HG02973 (cell line): ENCODE data around the gene RNF13.
"Not testable (repeated sequence)": the region's sequence is repeated elsewhere in the genome, so short reads cannot be mapped to it uniquely, and the experiment has no call there.

Experiments used
- ATAC-seq: cut with Tn5 transposase; IDR thresholded peaks from one replicate; pipeline ENCODE4 v1.9.1; 2021; ENCODE audit warnings: moderate library complexity; ENCODE audit not compliant: unreplicated experiment

The RNF13 gene

DNA sequence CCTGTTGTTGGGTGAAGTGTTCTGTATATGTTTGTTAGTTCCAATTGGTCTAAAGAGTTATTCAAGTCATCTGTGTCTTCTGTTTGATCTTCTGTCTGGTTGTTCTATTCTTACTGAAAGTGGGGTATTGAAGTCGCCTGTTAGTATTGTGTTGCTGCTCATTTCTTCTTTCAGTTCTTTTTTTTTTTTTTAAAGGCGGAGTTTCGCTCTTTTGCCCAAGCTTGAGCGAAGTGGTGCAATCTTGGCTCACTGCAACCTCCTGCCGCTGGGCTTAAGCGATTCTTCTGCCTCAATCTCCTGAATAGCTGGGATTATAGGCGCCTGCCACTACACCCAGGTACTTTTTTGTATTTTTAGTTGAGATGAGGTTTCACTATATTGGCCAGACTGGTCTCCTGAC is 134.2 kb downstream of the RNF13 start:
- ATAC-seq: no peak

DNA sequence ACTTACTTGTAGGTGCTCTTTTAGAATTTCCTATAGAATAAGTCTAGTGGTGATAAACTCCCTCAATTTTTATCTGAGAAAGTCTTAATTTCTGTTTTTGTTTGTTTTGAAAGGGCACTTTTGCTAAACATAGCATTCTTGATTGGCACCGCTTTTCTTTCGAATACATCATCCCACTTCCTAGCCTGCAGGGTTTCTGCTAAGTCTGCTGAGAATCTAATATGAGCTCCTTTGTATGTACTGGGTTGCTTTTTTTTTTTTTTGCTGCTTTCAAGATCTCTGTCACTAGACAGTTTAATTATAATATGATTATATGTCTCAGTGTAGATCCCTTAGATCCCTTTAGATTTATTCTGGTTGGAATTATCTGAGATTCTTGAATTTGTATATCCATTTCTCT is 136.2 kb downstream of the RNF13 start:
- no peak for ATAC-seq

DNA sequence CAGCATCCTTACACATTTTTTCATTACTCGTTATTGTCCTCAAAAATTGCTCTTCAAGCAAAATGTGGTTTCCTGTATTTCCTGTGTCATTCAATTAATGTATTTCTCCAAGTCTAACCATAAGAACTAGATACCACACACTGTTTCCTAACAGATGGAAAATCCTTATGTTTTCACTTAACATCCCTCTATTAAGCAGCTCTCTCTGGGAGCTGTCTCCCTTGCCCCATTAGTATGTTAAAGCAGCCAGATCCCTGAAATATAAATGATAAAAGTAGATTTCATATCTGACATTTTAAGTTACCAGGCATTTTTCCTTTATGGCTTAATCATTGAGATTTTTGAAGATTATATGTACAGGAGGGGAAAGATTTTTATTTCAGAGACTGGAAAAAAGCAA is 141.8 kb downstream of the RNF13 start:
- no peak for ATAC-seq

DNA sequence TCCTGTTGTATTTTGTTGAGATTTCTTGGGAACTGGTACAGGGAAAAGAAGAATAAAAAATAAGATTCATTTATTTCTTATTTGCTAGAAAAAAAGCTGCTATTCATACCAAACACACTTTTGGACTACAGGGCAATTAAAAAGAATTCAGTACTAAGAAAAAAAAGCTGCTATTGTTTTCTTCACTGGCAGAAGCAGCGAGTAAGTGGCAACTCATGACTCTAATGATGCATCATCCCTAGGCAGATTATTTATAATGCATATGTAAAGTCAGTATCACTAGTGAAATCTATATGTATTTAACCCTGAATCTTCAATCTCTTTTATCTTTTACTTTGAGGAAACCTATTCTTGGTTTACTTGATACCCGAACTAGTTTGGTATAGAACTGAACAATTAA is 142.4 kb downstream of the RNF13 start:
- ATAC-seq: no peak

DNA sequence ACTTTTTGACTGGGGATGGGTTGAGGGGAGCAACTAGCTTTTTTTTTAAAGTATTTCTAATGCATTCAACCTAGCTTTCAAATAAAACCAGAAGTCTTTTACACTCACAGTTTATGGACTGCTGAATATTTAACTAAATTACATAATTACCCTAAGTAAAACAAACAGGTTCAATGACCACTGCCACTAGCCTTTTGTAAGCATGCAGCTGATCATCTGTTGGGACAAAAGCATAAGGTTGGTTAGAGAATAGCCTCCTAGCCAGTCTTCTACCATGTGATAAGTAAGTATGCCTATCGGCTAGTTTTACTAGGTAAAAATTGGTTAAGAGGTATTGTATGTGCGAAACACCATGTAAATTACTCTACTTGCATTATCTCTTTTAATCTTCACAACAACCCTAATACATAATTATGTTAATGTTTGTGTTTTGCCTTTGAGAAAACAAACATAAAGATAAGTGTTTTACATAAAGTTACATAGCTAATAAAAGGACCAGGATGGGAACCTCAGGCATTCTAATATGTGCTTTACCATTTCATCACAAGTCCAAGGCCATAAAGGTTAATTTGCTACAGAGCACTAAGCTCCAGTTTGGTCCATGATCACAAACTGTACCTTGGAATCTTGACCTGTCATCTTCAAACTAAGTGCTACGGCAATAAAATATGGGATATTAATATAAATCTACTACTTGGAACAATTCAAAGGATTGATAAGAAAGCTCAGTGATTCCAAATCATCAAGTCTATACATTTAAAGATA is 144.5 kb downstream of the RNF13 start:
- no peak for ATAC-seq

DNA sequence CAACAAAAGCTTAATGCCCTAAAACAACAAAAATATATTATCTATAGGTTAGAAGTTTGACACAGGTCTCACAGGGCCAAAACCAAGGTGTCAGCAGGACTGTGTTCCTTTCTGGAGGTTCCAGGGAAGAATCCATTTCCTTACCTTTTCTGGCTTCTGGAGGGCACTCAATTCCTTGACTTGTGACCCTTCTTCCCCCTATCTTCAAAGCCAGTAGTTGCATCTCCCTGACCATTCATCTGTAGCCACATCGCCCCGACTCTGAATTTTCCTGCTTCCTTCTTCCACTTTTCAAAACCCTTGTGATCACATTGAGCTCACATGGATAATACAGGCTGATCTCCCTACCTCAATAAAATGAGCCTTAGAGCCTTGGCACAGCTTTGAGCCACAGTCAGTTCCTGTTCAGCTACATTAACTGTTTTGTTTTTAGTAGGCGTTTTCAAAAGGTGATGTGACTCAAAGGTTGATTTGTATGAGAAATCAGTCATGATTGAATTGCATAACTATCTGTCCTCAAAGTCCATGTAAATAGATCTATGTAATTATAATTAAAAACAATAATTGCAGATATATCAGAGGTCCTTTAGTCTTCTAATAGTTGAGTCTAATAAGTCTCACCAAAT is 145.3 kb downstream of the RNF13 start:
- no peak for ATAC-seq

DNA sequence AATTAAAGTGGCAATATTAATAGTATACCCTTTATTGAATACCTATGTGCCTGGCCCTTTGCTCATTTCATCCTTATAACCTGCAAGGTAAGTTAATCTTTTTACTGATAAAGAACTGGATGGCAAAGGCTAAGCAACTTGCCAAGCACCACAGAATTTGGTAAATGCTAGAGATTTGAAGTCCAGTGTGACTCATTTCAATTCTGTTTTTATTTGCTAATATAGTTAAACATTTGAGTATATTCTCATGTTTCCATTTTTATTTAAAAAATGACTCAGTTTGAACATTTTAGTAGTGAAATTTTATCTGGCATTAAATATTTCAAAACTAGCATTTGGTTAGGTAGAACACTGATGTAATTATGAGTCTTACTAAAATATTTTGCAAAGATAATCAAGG is 146.4 kb downstream of the RNF13 start:
- no peak for ATAC-seq

DNA sequence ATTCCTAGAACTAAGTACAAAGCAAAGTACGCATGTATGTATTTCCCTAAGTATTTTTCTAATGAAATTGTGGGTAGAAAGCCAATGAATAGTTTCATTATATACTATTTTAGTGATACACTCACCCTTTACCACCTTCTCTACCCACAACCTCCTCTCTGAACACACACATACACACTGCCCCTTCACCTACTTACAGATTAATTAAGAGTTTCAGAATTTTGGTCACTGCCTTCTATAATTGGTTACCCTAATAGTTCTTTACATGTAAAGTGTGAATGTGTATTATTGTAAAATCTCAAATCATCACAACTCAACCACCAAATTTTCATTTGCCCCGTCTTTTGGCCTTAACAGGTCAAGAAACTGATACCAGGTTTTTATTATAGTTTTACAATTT is 150.5 kb downstream of the RNF13 start:
- ATAC-seq: no peak

DNA sequence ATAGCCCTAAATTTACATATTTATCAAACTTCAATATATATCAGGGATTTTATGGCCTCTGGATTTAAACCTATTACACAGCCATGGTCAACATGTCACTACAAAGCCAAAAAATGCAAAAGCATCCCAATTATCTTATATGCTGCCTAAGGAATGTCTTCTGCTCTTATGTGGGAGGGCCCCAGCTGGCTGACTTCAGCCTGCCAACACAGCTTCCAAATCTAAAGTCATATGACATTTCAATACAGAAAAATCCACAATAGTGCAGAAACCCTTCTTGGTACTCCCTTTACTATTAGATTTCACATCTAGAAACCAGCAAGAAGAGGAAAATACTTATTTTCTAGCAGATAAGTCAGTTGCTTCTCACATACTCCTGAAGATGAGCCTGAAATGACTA is 151.3 kb downstream of the RNF13 start:
- no peak for ATAC-seq

DNA sequence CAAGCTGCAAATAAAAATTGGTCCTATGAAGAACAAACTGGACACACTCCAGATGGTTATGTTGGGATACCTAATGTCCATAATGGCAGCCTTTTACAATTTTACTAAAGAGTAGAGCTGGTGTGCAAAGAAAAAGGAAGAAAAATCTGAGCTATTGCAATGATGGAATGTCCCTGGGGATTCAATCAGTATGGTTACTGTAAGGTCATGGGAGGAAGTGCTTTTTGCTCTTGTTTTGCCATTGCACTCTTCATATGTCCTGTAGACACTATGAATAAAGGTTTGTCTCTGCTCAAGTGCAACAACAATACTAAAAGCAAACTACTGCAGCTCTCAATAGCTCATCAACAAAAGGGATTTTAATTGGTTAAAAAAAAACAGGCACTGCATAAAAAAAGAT is 152.3 kb downstream of the RNF13 start:
- no peak for ATAC-seq

DNA sequence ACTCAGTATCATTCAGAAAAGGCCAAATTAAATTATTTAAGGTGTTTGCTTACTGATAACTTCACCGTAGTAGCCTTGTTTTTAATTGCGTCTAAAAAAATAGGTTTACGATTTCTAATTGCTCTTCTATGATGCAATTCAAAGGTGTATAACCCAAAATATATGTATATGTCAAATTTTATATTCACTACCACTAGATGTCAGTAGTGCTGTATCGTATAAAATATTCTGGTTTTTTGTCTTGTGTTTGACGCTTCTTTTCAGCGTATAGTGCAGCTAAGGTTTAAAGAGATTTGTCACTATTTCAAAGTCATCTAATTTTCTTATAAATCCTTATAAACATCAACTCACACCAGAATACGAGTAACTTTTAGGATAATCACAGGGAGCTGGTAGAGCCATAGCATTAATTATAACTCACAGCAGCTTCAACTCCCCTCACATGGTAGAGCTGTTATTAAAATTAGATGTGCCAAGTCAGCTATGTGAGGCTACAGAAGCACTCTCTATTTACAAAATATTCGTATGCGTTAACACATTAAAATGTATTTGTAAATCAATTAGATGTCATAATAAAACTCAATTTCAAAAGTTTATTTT is 154.2 kb downstream of the RNF13 start:
- no peak for ATAC-seq

DNA sequence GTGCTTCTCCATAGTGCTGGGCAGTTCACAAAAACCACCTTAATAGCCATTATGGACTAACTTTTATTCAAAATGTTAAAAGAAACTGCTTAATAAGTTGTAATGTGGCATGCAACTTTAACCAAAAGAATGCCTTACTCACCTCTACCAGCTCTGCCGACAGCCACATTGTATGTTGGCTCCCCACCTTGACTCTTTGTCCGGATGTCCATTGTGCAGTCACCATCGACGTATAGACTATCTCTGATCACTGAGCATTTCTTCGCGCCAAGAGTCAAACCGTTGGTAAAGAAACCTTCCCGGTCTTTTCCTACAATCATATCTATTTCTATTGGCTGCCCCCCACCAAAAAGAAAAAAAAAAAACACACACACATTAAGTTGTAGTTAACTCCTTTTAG is 155.2 kb downstream of the RNF13 start:
- ATAC-seq: no peak

DNA sequence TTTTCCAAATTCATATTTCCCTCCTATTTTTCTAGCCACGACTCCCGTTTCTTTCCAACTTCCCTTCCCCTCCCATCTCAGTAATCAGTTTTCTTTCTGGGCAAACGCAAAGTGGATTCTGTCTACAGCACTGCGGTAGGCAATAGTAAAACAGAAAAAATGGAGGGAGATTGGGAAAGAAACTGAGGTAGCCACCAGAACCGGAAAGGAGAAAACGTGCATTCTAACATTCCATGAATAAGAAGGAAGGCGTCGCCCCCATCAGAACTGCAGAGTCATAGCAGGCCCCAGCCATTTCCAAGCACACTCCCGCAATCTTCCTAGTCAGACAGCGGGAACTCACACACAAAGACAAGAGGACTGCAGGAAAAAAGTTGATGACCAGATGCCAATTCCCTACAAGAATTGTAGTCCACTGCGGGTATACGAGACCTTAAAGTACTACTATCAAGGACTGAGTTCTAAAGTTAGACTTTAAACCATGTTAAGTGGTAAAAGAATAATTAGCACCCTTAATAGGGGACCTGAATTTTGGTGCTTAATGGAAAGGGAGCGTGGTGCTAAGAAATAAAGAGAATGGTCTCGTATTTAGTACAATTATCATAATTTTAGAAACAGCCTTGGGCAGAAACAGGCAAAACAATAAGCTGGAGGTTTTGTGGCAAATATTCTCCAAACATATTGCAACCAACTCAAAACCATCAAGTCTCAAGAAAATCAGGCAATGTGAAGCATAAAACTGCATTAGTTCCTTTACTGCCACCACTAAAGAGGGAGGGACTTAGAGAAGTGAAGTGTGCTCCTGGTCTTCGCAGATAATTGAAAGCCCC is 156.3 kb downstream of the RNF13 start:
- no peak for ATAC-seq

DNA sequence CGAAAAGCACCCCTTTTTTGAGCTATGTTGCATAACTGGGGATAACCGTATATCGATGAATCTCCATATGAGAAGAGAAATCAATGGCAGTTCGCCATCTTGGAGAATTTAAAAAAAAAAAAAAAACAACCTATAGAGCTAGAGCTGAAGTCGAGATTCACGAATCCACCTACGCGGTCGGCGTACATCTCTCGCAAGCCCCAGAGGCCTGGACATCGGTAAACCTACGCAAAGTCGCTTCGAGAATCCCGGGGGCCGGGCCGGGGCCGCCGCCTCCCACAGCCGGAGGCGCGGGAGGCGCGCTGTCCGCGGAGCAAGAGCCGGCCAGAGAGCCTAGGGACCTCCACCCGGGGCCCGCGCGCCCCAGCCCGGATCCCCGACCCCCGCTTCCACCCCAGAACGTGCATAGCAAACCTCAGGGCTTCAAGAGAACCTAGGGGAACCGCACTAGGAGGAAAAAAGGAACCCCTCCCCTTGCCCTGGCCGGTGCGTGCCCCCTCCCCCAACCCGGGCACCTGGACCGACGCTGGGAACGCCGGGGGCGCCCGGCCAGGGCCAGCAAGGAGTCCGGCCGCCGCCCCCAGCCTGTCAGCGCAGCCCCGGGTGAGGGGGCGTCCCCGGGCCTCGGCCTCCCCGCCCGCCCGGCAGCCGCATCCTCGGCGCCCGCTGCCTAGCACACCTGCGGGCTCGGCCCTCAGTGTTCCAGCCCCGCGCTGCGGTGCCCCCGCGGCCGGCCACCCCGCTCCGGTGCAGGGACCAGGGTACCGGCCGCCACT is 157.1 kb downstream of the RNF13 start:
- peak; percentile 66 for ATAC-seq

DNA sequence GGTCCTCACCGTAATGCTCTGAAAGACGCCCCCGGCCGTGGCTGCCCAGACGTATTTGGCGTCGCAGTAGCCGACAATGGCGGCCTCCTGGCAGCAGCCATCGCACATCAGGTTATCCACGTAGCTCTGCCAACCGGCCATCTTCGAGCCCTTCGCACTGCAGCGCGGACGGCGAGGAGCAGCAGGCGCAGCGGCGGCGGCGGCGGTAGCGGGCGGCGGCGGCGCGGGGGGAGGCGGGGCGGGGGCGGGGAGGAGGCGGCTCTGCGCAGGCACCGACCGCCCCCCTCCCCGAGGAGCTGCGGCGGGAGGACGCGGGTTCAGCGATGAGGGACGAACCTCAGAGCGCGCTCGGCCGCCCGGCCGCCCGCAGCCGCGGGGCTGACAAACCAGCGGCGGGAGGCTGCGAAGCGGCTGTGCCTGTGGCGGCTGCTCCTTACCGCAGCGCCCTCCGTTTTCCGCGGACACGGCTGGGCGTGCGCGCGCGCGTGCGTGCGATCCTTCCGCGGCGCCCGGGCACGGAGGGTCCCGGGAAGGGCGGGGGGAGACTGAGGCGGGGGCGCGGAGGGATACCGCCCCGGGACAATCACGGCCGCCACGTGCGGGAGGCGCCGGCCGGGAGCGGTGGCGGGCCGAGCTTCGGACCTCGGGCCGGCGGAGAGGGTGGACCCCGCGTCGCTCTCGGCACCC is 157.8 kb downstream of the RNF13 start, which contains the start of gene PFN2:
Gene PFN2, minus strand, starts transcription at position 180 of the 687 bp plus-strand sequence. Its CDS starts 39 bp downstream, at position 141.
- ATAC-seq: peak; percentile 44

DNA sequence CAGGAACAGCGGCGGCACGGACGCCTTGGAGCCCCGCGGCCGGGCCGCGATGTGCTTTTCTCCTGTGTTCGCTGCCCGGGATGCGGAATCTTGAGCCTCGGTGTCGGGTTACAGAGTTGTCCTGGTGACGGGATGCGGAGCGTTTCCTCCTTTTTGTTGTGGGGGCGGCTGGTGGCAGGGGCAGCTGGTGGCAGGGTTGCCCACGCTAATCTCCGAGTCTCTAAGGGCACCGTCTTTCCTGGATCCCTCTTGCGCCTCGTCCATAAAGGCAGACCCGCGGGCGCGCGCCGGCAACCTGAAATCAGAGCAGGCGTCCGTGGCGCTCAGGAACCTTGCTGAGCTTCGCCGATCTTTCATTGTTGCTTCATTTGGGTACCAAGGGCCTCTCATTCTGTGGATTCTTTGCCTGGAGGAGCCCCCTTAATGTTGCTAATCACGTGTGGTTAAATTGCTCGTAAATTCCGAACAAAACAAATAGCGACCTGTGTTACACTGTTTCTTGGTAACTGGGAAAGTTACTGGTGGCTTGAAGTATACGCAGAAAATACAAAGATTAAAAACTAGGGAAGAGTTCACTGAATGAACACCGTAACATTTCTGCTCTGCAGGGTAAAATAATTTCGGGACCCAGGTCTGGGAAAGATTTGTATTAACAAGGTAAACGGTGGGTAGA is 158.5 kb downstream of the RNF13 start:
- ATAC-seq: peak; percentile 17

DNA sequence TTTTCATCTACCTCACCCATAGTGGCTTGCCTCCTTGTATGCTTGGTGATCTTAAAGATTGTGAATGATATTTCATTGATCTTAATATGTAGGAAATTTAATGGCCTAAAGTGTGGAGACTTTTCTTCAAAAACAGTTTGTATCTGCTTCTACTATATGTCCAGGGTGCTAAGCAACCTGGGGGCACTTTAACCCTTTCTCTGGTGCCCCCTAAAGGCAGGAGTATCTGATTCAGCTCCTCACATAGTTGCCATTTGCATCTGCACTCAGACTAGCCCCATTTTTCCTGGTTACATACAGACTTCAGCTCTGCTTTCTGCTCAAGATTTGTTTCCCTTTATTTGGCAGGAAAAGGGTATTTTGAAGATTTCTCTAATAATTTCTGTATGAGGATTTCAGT is 162.9 kb downstream of the RNF13 start:
- no peak for ATAC-seq

DNA sequence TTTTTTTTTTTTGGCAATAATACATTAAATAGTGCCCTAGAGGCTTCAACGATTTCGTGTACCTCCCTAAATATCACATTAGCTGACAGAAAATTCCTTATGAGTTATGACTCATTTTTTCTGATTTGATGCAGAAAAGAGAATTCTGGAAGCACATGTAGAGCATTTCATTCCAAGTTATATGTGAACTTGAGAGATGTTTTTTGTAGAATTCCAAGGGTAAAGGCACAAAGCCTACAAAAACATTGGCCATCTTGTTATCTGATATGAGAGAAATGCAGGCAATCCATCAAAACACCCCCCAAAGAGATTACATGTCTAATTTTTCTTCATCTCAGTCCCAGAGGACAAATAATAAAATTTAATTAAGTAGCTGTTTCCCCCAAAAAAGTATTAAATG is 164.4 kb downstream of the RNF13 start:
- ATAC-seq: no peak

DNA sequence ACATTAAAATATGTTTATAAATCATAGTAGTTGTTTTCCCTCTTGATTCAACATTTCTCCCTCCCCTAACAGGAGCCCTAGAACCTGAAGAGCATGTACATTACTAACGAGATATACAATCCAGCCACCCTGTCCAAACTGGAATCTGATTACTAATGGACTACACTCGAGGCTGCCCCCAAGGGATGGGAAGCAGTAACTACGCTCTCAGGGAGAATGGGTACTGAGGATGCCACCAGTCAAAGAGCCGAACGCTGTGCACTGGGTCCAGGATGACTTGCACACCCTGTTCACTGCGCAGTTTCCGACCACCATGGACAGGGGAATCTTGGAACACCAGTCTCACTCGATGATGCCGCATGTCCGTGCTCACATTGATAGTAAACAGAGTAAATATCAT is 169.0 kb downstream of the RNF13 start:
- not testable (repeated sequence) for ATAC-seq
